HepG2 (cell line): ENCODE data around the gene MGAT5. TPM values are rescaled to one million over a fixed set of nuclear protein-coding genes. Genes with fewer than 3 reads are reported as not detected.

ENCODE experiments used
- ATF1 ChIP-seq: IDR thresholded peaks from 2 replicates; pipeline ENCODE4 v1.6.1; 2016; ENCODE audit warnings: mild to moderate bottlenecking, control low read depth
- ATRX ChIP-seq: sonication (generic); formaldehyde crosslinking; IDR thresholded peaks from 2 replicates; pipeline ENCODE4 v1.4.0; 2020; ENCODE audit warnings: missing genetic modification reagents, borderline replicate concordance
- BHLHE40 ChIP-seq: IDR thresholded peaks from 2 replicates; pipeline ENCODE4 v1.6.1; 2011; ENCODE audit warnings: low read length, improper control_type of control experiment
- FOXA3 ChIP-seq: IDR thresholded peaks from 2 replicates; pipeline ENCODE4 v1.6.1; 2016; ENCODE audit warnings: missing genetic modification reagents, missing compliant biosample characterization
- HMG20A ChIP-seq: IDR thresholded peaks from 2 replicates; pipeline ENCODE4 v1.6.1; 2016; ENCODE audit warnings: borderline replicate concordance
- HNRNPL ChIP-seq: fragments of 200-400 bp; formaldehyde crosslinking; IDR thresholded peaks from 2 replicates; pipeline ENCODE4 v1.6.1; 2017; ENCODE audit warnings: mild to moderate bottlenecking, low read depth, low read length
- POLR2AphosphoS2 ChIP-seq: IDR thresholded peaks from 2 replicates; pipeline ENCODE4 v1.6.1; 2011; ENCODE audit warnings: low read depth, low read length, improper control_type of control experiment
- RCOR2 ChIP-seq: IDR thresholded peaks from 2 replicates; pipeline ENCODE4 v1.6.1; 2016; ENCODE audit warnings: missing biosample characterization, missing genetic modification reagents
- RFX1 ChIP-seq: fragments of 450-650 bp; IDR thresholded peaks from 2 replicates; pipeline ENCODE4 v1.6.1; 2017
- SIX4 ChIP-seq: sonication (generic); formaldehyde crosslinking; IDR thresholded peaks from 2 replicates; pipeline ENCODE4 v1.4.0; 2020; ENCODE audit warnings: missing genetic modification reagents
- STAG1 ChIP-seq: sonication (generic); formaldehyde crosslinking; IDR thresholded peaks from 2 replicates; pipeline ENCODE4 v1.4.0; 2020; ENCODE audit warnings: missing genetic modification reagents
- TOE1 ChIP-seq: sonication (generic); formaldehyde crosslinking; IDR thresholded peaks from 2 replicates; pipeline ENCODE4 v1.4.0; 2020; ENCODE audit warnings: mild to moderate bottlenecking, missing genetic modification reagents
- ZNF256 ChIP-seq: sonication (generic); formaldehyde crosslinking; conservative IDR thresholded peaks from 2 replicates; pipeline ENCODE4 v1.4.0; 2020; ENCODE audit warnings: missing genetic modification reagents
- ZNF274 ChIP-seq: sonication (generic); formaldehyde crosslinking; IDR thresholded peaks from 2 replicates; pipeline ENCODE4 v1.5.1; 2020; ENCODE audit warnings: mild to moderate bottlenecking, missing genetic modification reagents
- ZNF367 ChIP-seq: sonication (generic); formaldehyde crosslinking; IDR thresholded peaks from 2 replicates; pipeline ENCODE4 v1.4.0; 2020; ENCODE audit warnings: missing genetic modification reagents, borderline replicate concordance
- ZNF468 ChIP-seq: sonication (generic); formaldehyde crosslinking; IDR thresholded peaks from 2 replicates; pipeline ENCODE4 v1.8.0; 2022; ENCODE audit warnings: mild to moderate bottlenecking, moderate library complexity, missing genetic modification reagents
- ZNF670 ChIP-seq: sonication (generic); formaldehyde crosslinking; IDR thresholded peaks from 2 replicates; pipeline ENCODE4 v1.8.0; 2022; ENCODE audit warnings: mild to moderate bottlenecking, missing genetic modification reagents, borderline replicate concordance
- ZSCAN20 ChIP-seq: sonication (generic); formaldehyde crosslinking; IDR thresholded peaks from 2 replicates; pipeline ENCODE4 v1.4.0; 2020; ENCODE audit warnings: missing genetic modification reagents, mild to moderate bottlenecking, borderline replicate concordance
- ZSCAN25 ChIP-seq: sonication (generic); formaldehyde crosslinking; IDR thresholded peaks from 2 replicates; pipeline ENCODE4 v1.8.0; 2022; ENCODE audit warnings: mild to moderate bottlenecking, missing genetic modification reagents
- polyA plus RNA-seq, 8 experiments: library from polyadenylated mRNA; depleted of rRNA in 3 of 8; stranded (reverse) in 7 of 8; unstranded in 1 of 8; fragments of >200 nt; fragmentation: Illumina TruSeq in 4 of 8; extraction: Trizol in 4 of 8; gene quantifications; 2 replicates each; pipeline versions ENCODE4 v1.2.1 to v1.2.3, GENCODE V29; 2011 to 2016; ENCODE audit warnings: low read depth in 4 of 8, missing spikeins in 1 of 8, mixed read lengths in 1 of 8; ENCODE audit not compliant: insufficient read depth in 1 of 8
- total RNA-seq, 5 experiments: library from RNA; depleted of rRNA; stranded (reverse); fragments of >200 nt; fragmentation: Illumina TruSeq; extraction: Trizol; gene quantifications; 2 replicates each; pipeline ENCODE4 v1.2.3, GENCODE V29; 2016; ENCODE audit warnings: low read depth in 1 of 5
- TF ChIP-seq, protein P1 (sequence below): sonication (generic); formaldehyde crosslinking; IDR thresholded peaks from 2 replicates; pipeline ENCODE4 v1.8.0; 2022; ENCODE audit warnings: missing genetic modification reagents, mild to moderate bottlenecking, moderate library complexity, borderline replicate concordance
- TF ChIP-seq, protein P2 (sequence below): sonication (generic); formaldehyde crosslinking; conservative IDR thresholded peaks from 2 replicates; pipeline ENCODE4 v1.8.0; 2022; ENCODE audit warnings: missing genetic modification reagents
- TF ChIP-seq, protein P3 (sequence below): sonication (generic); formaldehyde crosslinking; IDR thresholded peaks from 2 replicates; pipeline ENCODE4 v1.4.0; 2020; ENCODE audit warnings: missing genetic modification reagents
- TF ChIP-seq, protein P4 (sequence below): sonication (generic); formaldehyde crosslinking; IDR thresholded peaks from 2 replicates; pipeline ENCODE4 v1.4.0; 2020; ENCODE audit warnings: missing genetic modification reagents, low read depth, mild to moderate bottlenecking, borderline replicate concordance
- TF ChIP-seq, protein P5 (sequence below): sonication (generic); formaldehyde crosslinking; IDR thresholded peaks from 2 replicates; pipeline ENCODE4 v1.5.0; 2020; ENCODE audit warnings: mild to moderate bottlenecking, low read depth, missing genetic modification reagents, borderline replicate concordance

Gene MGAT5
- total and polyA plus RNA-seq, 2 of the 13 experiments (the other 11 are each of a cell fraction or from before 2014, with no cell fraction given): 33.1 to 60.2 TPM

DNA sequence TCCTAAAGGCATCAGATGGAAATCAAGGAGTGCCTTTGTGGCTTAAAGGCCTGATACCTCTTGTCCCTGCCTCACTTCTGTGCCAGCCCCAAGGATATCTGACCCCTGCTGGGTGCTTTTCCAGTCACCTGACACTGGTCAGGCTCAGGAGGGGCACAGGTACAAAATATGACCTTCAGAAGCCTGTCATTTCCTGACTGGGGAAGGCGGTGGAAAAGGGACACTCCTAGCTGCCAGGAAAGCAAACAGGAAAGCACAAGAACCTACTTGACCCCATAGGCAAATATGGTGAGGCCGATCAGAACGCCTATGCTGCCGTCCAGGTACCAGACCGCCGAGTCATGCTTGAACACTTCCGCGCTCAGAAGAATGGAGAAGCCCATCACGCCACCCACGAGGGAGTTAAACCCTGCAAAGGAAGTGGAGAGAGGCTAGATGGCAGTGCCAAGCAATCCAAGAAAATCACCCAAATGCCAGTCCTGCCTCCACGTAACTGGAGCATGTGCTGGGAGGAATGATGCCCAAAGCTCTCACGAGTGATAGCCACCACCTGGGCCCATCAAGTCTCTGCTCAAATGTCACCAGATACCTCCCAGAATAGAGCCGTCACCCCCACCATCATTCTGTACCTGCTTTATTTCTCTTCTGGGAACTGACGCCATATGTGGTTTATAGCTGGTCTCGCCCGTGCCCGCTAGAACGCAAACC is 204.0 kb downstream of the MGAT5 start (continued):
- TF ChIP-seq ZNF274 (CRISPR knock-in tag) (0 out of 2 replicates have a peak, but pooled peaks have one; percentile 36), HMG20A (peak; percentile 73; the same call in 1 of the 2 replicates), ZSCAN25 (CRISPR knock-in tag) (no peak), ATF1 (peak; percentile 40; the same call in 1 of the 2 replicates), FOXA3 (CRISPR knock-in tag) (peak; percentile 57; the same call in 1 of the 2 replicates), POLR2AphosphoS2 (no peak), TOE1 (no peak), STAG1 (CRISPR knock-in tag) (0 out of 2 replicates have a peak, but pooled peaks have one; percentile 5), BHLHE40 (peak; percentile 24; the same call in 1 of the 2 replicates), ZSCAN20 (CRISPR knock-in tag) (no peak), RFX1 (no peak), SIX4 (CRISPR knock-in tag) (peak; percentile 64; the same call in 1 of the 2 replicates), ATRX (CRISPR knock-in tag) (no peak), ZNF670 (CRISPR knock-in tag) (0 out of 2 replicates have a peak, but pooled peaks have one; percentile 47), HNRNPL (0 out of 2 replicates have a peak, but pooled peaks have one; percentile 57), ZNF468 (CRISPR knock-in tag) (no peak), ZNF367 (CRISPR knock-in tag) (no peak), RCOR2 (peak; percentile 46; the same call in 1 of the 2 replicates), ZNF256 (CRISPR knock-in tag) (no peak)
- TF ChIP-seq, protein P1, sequence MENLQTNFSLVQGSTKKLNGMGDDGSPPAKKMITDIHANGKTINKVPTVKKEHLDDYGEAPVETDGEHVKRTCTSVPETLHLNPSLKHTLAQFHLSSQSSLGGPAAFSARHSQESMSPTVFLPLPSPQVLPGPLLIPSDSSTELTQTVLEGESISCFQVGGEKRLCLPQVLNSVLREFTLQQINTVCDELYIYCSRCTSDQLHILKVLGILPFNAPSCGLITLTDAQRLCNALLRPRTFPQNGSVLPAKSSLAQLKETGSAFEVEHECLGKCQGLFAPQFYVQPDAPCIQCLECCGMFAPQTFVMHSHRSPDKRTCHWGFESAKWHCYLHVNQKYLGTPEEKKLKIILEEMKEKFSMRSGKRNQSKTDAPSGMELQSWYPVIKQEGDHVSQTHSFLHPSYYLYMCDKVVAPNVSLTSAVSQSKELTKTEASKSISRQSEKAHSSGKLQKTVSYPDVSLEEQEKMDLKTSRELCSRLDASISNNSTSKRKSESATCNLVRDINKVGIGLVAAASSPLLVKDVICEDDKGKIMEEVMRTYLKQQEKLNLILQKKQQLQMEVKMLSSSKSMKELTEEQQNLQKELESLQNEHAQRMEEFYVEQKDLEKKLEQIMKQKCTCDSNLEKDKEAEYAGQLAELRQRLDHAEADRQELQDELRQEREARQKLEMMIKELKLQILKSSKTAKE (CRISPR knock-in tag): no peak
- TF ChIP-seq, protein P2, sequence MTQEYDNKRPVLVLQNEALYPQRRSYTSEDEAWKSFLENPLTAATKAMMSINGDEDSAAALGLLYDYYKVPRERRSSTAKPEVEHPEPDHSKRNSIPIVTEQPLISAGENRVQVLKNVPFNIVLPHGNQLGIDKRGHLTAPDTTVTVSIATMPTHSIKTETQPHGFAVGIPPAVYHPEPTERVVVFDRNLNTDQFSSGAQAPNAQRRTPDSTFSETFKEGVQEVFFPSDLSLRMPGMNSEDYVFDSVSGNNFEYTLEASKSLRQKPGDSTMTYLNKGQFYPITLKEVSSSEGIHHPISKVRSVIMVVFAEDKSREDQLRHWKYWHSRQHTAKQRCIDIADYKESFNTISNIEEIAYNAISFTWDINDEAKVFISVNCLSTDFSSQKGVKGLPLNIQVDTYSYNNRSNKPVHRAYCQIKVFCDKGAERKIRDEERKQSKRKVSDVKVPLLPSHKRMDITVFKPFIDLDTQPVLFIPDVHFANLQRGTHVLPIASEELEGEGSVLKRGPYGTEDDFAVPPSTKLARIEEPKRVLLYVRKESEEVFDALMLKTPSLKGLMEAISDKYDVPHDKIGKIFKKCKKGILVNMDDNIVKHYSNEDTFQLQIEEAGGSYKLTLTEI (CRISPR knock-in tag): no peak
- TF ChIP-seq, protein P3, sequence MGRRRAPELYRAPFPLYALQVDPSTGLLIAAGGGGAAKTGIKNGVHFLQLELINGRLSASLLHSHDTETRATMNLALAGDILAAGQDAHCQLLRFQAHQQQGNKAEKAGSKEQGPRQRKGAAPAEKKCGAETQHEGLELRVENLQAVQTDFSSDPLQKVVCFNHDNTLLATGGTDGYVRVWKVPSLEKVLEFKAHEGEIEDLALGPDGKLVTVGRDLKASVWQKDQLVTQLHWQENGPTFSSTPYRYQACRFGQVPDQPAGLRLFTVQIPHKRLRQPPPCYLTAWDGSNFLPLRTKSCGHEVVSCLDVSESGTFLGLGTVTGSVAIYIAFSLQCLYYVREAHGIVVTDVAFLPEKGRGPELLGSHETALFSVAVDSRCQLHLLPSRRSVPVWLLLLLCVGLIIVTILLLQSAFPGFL (CRISPR knock-in tag): no peak
- TF ChIP-seq, protein P4, sequence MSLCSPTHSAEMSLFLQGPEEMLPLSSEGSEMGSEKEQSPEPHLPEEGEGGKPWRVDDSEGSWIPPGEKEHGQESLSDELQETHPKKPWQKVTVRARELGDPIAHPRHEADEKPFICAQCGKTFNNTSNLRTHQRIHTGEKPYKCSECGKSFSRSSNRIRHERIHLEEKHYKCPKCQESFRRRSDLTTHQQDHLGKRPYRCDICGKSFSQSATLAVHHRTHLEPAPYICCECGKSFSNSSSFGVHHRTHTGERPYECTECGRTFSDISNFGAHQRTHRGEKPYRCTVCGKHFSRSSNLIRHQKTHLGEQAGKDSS: 0 out of 2 replicates have a peak, but pooled peaks have one; percentile 29
- TF ChIP-seq, protein P5, sequence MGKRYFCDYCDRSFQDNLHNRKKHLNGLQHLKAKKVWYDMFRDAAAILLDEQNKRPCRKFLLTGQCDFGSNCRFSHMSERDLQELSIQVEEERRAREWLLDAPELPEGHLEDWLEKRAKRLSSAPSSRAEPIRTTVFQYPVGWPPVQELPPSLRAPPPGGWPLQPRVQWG (CRISPR knock-in tag): no peak
